HG02840 (cell line): Measurements from ENCODE around the gene AMHR2.

Source experiments
- ATAC-seq: cut with Tn5 transposase; IDR thresholded peaks from one replicate; pipeline ENCODE4 v1.9.1; 2021; ENCODE audit warnings: mild to moderate bottlenecking, moderate library complexity, moderate number of reproducible peaks; ENCODE audit not compliant: unreplicated experiment, low FRiP score

AMHR2 gene

GRCh38 chr12:53451661-53452158 is 28.1 kb downstream of the AMHR2 start, which contains the start of gene PCBP2:
Gene PCBP2 (plus strand): TSS chr12:53452102. CDS start chr12:53454801, 2,699 bp downstream.
- ATAC-seq = peak; percentile 96

GRCh38 chr12:53452159-53453077 is 28.8 kb downstream of the AMHR2 start:
- no peak for ATAC-seq

- ATAC-seq = no peak
These were observed 30.4 kb downstream of the AMHR2 start for GRCh38 chr12:53453953-53454640.

- ATAC-seq = no peak
These were observed 31.1 kb downstream of the AMHR2 start for GRCh38 chr12:53454707-53455106.

GRCh38 chr12:53456654-53457366 is 33.2 kb downstream of the AMHR2 start:
- ATAC-seq = no peak

- no peak for ATAC-seq
These were observed 35.4 kb downstream of the AMHR2 start for GRCh38 chr12:53459097-53459496.

GRCh38 chr12:53461059-53461458 is 37.4 kb downstream of the AMHR2 start:
- no peak for ATAC-seq

- no peak for ATAC-seq
These were observed 37.9 kb downstream of the AMHR2 start for GRCh38 chr12:53461591-53461990.

- ATAC-seq = no peak
These were observed 39.3 kb downstream of the AMHR2 start for GRCh38 chr12:53462935-53463334.

- no peak for ATAC-seq
These were observed 40.3 kb downstream of the AMHR2 start for GRCh38 chr12:53463802-53464560.

GRCh38 chr12:53464685-53465418 is 41.2 kb downstream of the AMHR2 start:
- ATAC-seq = no peak

GRCh38 chr12:53465679-53466078 is 42.0 kb downstream of the AMHR2 start:
- ATAC-seq = no peak

GRCh38 chr12:53466640-53467039 is 43.0 kb downstream of the AMHR2 start:
- ATAC-seq = no peak

GRCh38 chr12:53467082-53467481 is 43.4 kb downstream of the AMHR2 start:
- no peak for ATAC-seq

GRCh38 chr12:53467880-53468279 is 44.2 kb downstream of the AMHR2 start:
- ATAC-seq = no peak

GRCh38 chr12:53468282-53468681 is 44.6 kb downstream of the AMHR2 start:
- no peak for ATAC-seq

GRCh38 chr12:53472056-53472582 is 48.5 kb downstream of the AMHR2 start:
- ATAC-seq = no peak

GRCh38 chr12:53474077-53474476 is 50.4 kb downstream of the AMHR2 start:
- ATAC-seq = no peak

GRCh38 chr12:53474819-53475218 is 51.2 kb downstream of the AMHR2 start:
- no peak for ATAC-seq
